ENCODE measurements around the gene SPAG8.

SPAG8 gene

DNA sequence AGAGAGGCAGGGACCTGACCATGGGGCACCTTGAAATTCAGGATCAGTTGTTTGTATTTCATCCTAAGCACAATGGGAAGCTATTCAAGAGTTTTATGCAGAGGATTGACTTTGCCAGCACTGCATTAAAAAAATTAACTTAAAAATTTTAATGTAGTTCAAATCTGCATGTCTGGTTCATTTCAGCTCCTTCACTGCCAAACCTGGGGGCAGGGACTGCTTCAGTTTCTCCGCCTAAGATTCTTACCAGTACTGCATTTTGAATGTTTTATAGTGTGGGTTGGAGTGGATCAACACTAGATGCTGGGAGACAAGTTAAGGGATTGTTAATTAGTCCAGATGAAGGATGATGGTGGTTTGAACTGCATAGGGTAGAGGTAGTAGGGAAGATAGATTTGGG is 42.3 kb downstream of the SPAG8 start:
- no peak for DNase-seq

DNA sequence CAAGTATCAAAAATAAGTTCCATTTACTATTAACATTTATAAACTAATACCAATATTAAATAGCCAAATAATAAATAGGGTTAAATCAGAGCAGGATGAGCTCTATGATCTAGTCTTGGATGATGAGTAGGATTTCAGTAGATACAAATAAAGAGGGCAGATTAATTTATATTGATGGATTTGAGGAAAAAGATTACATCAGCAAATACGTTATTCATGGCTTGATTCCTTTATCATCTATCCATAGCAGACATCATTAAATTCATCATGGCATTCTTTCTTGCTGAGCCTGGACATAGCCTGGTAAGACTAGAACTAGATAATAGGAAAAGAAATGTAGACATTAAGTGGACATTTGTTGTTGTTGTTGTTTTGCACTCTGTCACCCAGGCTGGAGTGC is 44.6 kb downstream of the SPAG8 start:
- DNase-seq, result no peak

DNA sequence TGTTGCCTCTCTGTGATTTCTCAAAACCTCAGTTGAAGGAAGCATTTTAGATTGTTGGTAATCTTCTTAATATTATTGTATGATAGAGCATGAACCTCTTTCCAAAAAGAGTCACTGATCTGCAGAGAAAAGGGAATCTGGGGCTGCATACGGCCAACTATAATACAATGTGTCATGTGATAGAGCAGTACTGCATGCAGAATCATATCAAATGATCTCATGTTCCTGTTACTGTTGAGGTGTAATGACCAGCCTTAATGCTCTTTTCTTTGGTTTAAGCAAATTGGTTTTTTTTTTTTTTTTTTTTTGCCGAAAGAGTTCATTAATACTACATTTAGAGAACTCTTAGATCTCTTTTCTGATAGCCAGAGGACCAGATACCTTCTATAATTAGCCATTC is 45.1 kb downstream of the SPAG8 start:
- DNase-seq, result no peak

DNA sequence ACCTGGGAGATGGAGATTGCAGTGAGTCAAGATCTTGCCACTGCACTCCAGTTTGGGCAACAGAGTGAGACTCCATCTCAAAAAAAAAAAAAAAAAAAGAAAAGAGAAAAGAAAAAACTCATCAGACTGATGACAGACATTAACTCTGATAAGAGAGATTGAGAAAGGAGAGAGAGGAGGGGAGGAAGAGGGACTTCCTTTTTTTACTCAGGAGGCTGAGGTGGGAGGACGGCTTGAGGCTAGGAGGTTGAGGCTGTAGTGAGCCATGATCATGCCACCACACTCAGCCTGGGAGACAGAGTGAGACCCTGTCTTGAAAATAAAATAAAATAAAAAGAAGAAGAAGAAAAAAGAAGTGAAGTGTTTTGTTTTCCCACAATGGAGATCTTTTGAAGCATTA is 48.3 kb downstream of the SPAG8 start:
- DNase-seq, result no peak

DNA sequence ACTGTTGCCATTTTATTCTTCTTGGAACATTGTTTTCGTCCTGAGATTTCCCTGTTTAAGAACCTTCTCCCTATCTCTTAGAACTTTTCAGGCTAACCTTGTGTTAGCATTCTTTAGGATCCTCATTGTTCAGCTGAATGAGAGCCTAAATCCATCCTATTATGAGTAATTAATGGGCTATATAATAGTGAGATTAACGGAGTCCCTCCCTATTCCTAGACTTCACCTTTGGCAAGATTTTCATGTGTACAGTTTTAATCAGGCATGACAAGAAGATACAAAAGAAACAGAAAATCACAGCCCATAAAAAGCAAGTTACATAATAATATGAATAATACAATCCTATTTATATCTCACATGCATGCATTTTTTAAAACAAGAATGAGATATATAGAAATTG is 48.9 kb downstream of the SPAG8 start:
- DNase-seq, result no peak

DNA sequence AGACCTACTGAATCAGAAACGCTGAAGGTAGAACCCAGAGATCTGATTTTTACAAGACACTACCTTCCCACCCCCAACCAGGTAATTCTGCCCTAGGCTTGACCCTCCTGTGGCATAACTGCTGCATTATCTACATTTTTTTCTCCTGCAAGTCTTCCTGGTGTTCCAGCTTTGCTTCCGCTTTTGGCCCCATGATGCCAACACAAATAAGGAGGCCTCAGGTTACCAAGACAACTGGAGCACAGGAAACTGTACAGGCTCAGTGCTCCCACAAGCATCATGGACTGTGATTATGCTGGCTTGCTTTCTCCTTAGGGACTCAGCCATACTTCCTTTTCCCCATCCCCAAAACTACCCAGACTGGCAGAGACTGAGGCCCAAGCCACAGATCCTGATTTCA is 51.4 kb downstream of the SPAG8 start:
- no peak for DNase-seq

DNA sequence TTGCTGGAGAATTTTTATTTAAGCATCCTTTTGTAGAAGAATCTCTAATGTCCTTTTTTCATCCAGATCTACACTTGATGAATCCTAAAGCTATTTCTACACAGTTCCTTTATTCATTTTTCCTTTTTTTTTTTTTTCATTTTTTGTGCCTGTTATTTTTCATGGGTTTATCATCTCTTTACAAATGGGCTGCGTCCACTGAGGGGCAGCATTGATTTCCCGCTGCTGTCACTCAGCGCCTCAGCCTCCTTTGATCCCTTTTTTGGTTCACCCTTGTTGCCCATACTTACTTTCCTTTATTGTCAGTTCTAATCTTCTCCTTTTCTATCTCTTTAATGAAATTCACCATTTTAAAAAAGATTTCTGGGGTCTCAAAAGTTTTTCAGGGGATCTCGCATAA is 52.3 kb downstream of the SPAG8 start:
- no peak for DNase-seq

Measured in activated gamma-delta T cell treated with Interleukin-2 at 50 U/mL for 16 hours (primary cell).